GM19372 (cell line): ENCODE measurements around the gene MDN1.
A peak's percentile ranks its signal among the peaks of the same experiment; 100 is the strongest.
"Not testable (repeated sequence)": the region's sequence is repeated elsewhere in the genome, so short reads cannot be mapped to it uniquely, and the experiment has no call there.

Source experiments
- ATAC-seq: cut with Tn5 transposase; IDR thresholded peaks from one replicate; pipeline ENCODE4 v1.9.1; 2021; ENCODE audit warnings: mild to moderate bottlenecking, low read depth, moderate library complexity; ENCODE audit not compliant: unreplicated experiment

The MDN1 gene

GRCh38 chr6:89828475-89828987, 8.9 kb upstream of the MDN1 start:
- ATAC-seq = not testable (repeated sequence)

- no peak for ATAC-seq
These were observed 6.5 kb upstream of the MDN1 start for GRCh38 chr6:89826029-89826528.

GRCh38 chr6:89818977-89819335, 638 bp downstream of the MDN1 start:
- peak; percentile 10 for ATAC-seq

- ATAC-seq = no peak
These were observed 2.1 kb downstream of the MDN1 start for GRCh38 chr6:89817481-89817880.

GRCh38 chr6:89813422-89813821, 6.2 kb downstream of the MDN1 start:
- ATAC-seq = not testable (repeated sequence)

- no peak for ATAC-seq
These were observed 12.0 kb downstream of the MDN1 start for GRCh38 chr6:89807581-89807980.

- no peak for ATAC-seq
These were observed 13.7 kb downstream of the MDN1 start for GRCh38 chr6:89805814-89806371.

- no peak for ATAC-seq
These were observed 16.3 kb downstream of the MDN1 start for GRCh38 chr6:89803271-89803670.

GRCh38 chr6:89799756-89800155, 19.8 kb downstream of the MDN1 start:
- no peak for ATAC-seq

- no peak for ATAC-seq
These were observed 20.5 kb downstream of the MDN1 start for GRCh38 chr6:89799096-89799495.

- ATAC-seq = no peak
These were observed 22.3 kb downstream of the MDN1 start for GRCh38 chr6:89797317-89797716.

- ATAC-seq = no peak
These were observed 25.3 kb downstream of the MDN1 start for GRCh38 chr6:89794324-89794723.

- no peak for ATAC-seq
These were observed 26.0 kb downstream of the MDN1 start for GRCh38 chr6:89793586-89793985.

- peak; percentile 88 for ATAC-seq
These were observed 26.7 kb downstream of the MDN1 start for GRCh38 chr6:89792881-89793280.

- ATAC-seq = no peak
These were observed 29.2 kb downstream of the MDN1 start for GRCh38 chr6:89790403-89790802.

GRCh38 chr6:89789980-89790379, 29.6 kb downstream of the MDN1 start:
- ATAC-seq = no peak

GRCh38 chr6:89787660-89788328, 31.8 kb downstream of the MDN1 start:
- ATAC-seq = no peak

GRCh38 chr6:89786970-89787369, 32.6 kb downstream of the MDN1 start:
- ATAC-seq = no peak

- no peak for ATAC-seq
These were observed 34.8 kb downstream of the MDN1 start for GRCh38 chr6:89784838-89785237.

- ATAC-seq = not testable (repeated sequence)
These were observed 36.3 kb downstream of the MDN1 start for GRCh38 chr6:89783293-89783692.

- no peak for ATAC-seq
These were observed 37.4 kb downstream of the MDN1 start for GRCh38 chr6:89782222-89782621.
